DMS 273 (cell line): ENCODE data around the gene SLC25A10.

Experiments
- DNase-seq: peaks from one replicate; lab custom pipeline; 2025; ENCODE audit not compliant: unreplicated experiment; lab: John Stamatoyannopoulos, UW

SLC25A10 gene

DNA sequence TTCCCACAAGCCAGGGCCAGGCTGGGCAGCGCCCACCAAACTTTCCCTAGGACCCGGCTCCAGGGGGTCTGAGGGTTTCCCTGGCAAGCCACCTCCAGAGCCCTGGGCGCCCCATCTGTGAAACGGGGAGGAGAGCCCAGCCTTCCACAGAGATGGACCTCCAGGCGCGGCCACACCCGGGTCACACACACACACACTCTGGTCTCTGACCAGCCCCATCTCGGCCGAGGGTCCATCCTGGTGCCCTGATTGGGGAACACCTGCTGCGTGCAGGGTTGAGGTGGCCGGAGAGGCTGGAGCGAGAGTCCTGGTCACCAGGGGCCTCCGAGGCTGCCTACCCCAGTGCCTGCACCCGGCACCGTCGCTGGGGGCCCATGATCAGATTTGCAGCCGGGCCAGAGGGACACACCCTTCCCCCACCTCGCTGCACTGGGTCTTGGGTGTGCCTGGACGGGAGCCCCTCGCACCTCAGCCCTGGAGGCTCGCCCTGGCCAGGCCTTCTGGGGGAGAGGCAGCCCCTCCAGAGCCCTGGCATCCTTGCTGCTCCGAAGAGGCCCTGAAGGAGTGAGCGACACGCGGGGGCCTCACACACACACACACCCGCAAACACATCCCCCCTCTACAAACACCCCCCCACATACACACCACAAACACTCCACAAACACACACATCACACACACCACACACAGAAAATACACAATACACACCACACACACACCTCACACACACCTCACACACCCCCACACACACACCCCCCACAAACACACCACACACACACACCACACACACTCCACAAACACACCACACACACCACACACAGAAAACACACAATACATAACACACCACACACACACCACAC, 29.7 kb downstream of the SLC25A10 start:
- DNase-seq, result peak; percentile 47
